ENCODE data around the gene RSPO4. TPM values are rescaled to one million over a fixed set of nuclear protein-coding genes. Genes with fewer than 3 reads are reported as not detected.

Gene RSPO4
- total RNA-seq, 1 experiment from 2014 or later: 6.7 TPM

- H3K9me3 Mint-ChIP-seq: no peaks in the 10 kb centered on the region
- no peak overlapping the region for H2BK20ac ChIP-seq (ENCODE audit: low read depth, low read length, poor library complexity, severe bottlenecking)
- no peak overlapping the region for H4K8ac ChIP-seq (replicated peaks; ENCODE audit: insufficient read length, low read depth, low read length)
- H3K27me3 Mint-ChIP-seq (ENCODE audit: low read depth): peaks cover 48% of the 10 kb centered on the region
- peaks cover 10% of the 10 kb centered on the region for H3K23me2 ChIP-seq (ENCODE audit: insufficient read length, low read depth, low read length, poor library complexity, severe bottlenecking)
- H3K4me1 Mint-ChIP-seq: peaks cover 15 to 26% of the 10 kb centered on the region in 2 experiments
- H4K91ac ChIP-seq (ENCODE audit: insufficient read length, low read depth, low read length): no peak overlapping the region
- H3K14ac ChIP-seq (ENCODE audit: insufficient read depth, low read length): no peak overlapping the region
- no peak overlapping the region for H3K27ac Mint-ChIP-seq
- H3K27me3 ChIP-seq (ENCODE audit: insufficient read depth, low read length): peaks cover 2% of the 10 kb centered on the region; the same call in 1 of the 2 replicates
- no peak overlapping the region for H3K18ac ChIP-seq (ENCODE audit: insufficient read length, low read depth, low read length)
- no peaks in the 10 kb centered on the region for H4K20me1 ChIP-seq (ENCODE audit: control insufficient read depth, insufficient read depth, insufficient read length)
- no peak overlapping the region for H2AK5ac ChIP-seq (ENCODE audit: insufficient read length, low read length)
- H2BK15ac ChIP-seq (ENCODE audit: low read depth, low read length): no peak overlapping the region
- no CpG with 5 or more reads among the region's 8 CpGs for WGBS (ENCODE audit: extremely low coverage, insufficient read length, low lambda C conversion rate)
- no peaks in the 10 kb centered on the region for H3K79me2 ChIP-seq (ENCODE audit: insufficient read depth, low read length)
- H3K4me3 Mint-ChIP-seq: peak overlapping the region; percentile 72 to 77; a peak in 3 of 5 replicates
- no peak overlapping the region for H3K23ac ChIP-seq (ENCODE audit: insufficient read length, low read depth, low read length)
- H3K79me1 ChIP-seq (ENCODE audit: insufficient read depth, low read depth, low read length, poor library complexity, severe bottlenecking): no peaks in the 10 kb centered on the region
- H3K4me1 ChIP-seq (ENCODE audit: insufficient read depth, low read length): no peaks in the 10 kb centered on the region; the same call in 1 of the 2 replicates
- no peaks in the 10 kb centered on the region for H3K36me3 Mint-ChIP-seq (ENCODE audit: insufficient read depth in 1 of 3, low read depth in 3 of 3)
- no peak overlapping the region for H3K4ac ChIP-seq (ENCODE audit: low read depth, low read length)
- DNase-seq: peak; percentile 17
- no peak overlapping the region for H2BK120ac ChIP-seq (ENCODE audit: low read depth, low read length, poor library complexity, severe bottlenecking)
- H3K9ac ChIP-seq (ENCODE audit: extremely low read depth, insufficient read length, low read length): no peak overlapping the region
- H3T11ph ChIP-seq (ENCODE audit: low read length): no peak overlapping the region
- no peak overlapping the region for H2BK5ac ChIP-seq (ENCODE audit: insufficient read length, low read length)
- TF ChIP-seq, protein P1, sequence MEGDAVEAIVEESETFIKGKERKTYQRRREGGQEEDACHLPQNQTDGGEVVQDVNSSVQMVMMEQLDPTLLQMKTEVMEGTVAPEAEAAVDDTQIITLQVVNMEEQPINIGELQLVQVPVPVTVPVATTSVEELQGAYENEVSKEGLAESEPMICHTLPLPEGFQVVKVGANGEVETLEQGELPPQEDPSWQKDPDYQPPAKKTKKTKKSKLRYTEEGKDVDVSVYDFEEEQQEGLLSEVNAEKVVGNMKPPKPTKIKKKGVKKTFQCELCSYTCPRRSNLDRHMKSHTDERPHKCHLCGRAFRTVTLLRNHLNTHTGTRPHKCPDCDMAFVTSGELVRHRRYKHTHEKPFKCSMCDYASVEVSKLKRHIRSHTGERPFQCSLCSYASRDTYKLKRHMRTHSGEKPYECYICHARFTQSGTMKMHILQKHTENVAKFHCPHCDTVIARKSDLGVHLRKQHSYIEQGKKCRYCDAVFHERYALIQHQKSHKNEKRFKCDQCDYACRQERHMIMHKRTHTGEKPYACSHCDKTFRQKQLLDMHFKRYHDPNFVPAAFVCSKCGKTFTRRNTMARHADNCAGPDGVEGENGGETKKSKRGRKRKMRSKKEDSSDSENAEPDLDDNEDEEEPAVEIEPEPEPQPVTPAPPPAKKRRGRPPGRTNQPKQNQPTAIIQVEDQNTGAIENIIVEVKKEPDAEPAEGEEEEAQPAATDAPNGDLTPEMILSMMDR (conservative IDR thresholded peaks at IDR 0.05): no peak
- peak overlapping the region; percentile 48 for H3K4me2 ChIP-seq (ENCODE audit: insufficient read depth, insufficient read length, low read length)
- no peak overlapping the region for H2BK12ac ChIP-seq (ENCODE audit: insufficient read length, low read depth, low read length)
- no peak overlapping the region for H4K5ac ChIP-seq (ENCODE audit: insufficient read length, low read depth, low read length)
- H3K27ac ChIP-seq (ENCODE audit: insufficient read length, low read depth, low read length): no peak overlapping the region
- no peaks in the 10 kb centered on the region for H3K9me3 ChIP-seq (ENCODE audit: control insufficient read depth, low read depth, low read length)
- no peak overlapping the region for H2AFZ ChIP-seq (ENCODE audit: low read length)
- no peak overlapping the region for H3K56ac ChIP-seq (ENCODE audit: insufficient read length, low read depth, low read length)
Measured at GRCh38 chr20:1001116-1001515, 995 bp downstream of the RSPO4 start.

All from H9 (cell line).